Gastroesophageal sphincter (tissue), 3 donors: ENCODE data around the gene PSMB7.

ENCODE experiments used
- EP300 ChIP-seq: sonication (generic); formaldehyde crosslinking; IDR thresholded peaks from one replicate; pipeline ENCODE4 v1.6.1; 2017; ENCODE audit warnings: antibody characterized with exemption, mild to moderate bottlenecking
- POLR2A ChIP-seq, 2 donors: fragments of 450-650 bp; IDR thresholded peaks; one replicate each; pipeline ENCODE4 v1.6.1; 2017; ENCODE audit warnings: antibody characterized with exemption in 2 of 2, mild to moderate bottlenecking in 2 of 2, moderate library complexity in 1 of 2
- POLR2AphosphoS5 ChIP-seq: sonication (generic); formaldehyde crosslinking; IDR thresholded peaks from one replicate; pipeline ENCODE4 v1.6.1; 2017; ENCODE audit warnings: antibody characterized with exemption
- TF ChIP-seq, protein P1 (sequence below), 4 experiments: fragments of 200-600 bp in 2 of 4; fragments of 450-650 bp in 2 of 4; sonication (generic) in 1 of 4; IDR thresholded peaks; one replicate each; pipeline ENCODE4 v1.5.1; 2017 to 2019; ENCODE audit warnings: antibody characterized with exemption in 4 of 4, mild to moderate bottlenecking in 2 of 4, moderate library complexity in 2 of 4

DNA sequence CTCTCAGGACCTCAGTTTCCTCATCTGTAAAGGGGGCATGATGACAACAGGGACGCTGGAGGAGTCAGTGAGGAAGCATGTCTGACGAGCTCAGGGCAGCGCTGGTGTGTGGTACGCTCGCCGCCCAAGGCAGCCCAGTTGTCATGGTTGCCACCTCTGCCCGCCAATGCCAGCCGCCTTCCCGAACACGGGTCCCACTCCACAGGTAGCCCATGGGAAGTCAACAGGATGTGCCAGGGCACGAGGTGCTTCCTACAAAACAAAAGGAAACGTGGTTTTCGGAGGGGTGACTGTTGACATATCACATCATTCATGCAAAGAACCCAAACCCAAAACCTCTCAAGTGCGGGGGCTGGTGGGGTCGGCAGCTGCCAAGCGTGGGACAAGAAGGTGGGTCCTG is 99.4 kb downstream of the PSMB7 start:
- TF ChIP-seq POLR2A (IDR thresholded peaks at IDR 0.05) (no peak), EP300 (no peak), POLR2AphosphoS5 (no peak)
- TF ChIP-seq, protein P1, sequence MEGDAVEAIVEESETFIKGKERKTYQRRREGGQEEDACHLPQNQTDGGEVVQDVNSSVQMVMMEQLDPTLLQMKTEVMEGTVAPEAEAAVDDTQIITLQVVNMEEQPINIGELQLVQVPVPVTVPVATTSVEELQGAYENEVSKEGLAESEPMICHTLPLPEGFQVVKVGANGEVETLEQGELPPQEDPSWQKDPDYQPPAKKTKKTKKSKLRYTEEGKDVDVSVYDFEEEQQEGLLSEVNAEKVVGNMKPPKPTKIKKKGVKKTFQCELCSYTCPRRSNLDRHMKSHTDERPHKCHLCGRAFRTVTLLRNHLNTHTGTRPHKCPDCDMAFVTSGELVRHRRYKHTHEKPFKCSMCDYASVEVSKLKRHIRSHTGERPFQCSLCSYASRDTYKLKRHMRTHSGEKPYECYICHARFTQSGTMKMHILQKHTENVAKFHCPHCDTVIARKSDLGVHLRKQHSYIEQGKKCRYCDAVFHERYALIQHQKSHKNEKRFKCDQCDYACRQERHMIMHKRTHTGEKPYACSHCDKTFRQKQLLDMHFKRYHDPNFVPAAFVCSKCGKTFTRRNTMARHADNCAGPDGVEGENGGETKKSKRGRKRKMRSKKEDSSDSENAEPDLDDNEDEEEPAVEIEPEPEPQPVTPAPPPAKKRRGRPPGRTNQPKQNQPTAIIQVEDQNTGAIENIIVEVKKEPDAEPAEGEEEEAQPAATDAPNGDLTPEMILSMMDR (IDR thresholded peaks at IDR 0.05): no peak
